NK-92 (cell line): ENCODE measurements around the gene SYNPO2.
"Not testable (repeated sequence)": the region's sequence is repeated elsewhere in the genome, so short reads cannot be mapped to it uniquely, and the experiment has no call there.

Experiments used
- DNase-seq: peaks from one replicate; lab custom pipeline; 2025; ENCODE audit not compliant: unreplicated experiment; lab: John Stamatoyannopoulos, UW

The SYNPO2 gene

GRCh38 chr4:118888666-118889311 is at the start of gene SYNPO2:
Gene SYNPO2, plus strand, starts transcription at chr4:118888854. Its CDS starts 183 bp downstream, at chr4:118889037.
- DNase-seq, result no peak

- DNase-seq, result no peak
Observed at GRCh38 chr4:118839221-118839927, 49.3 kb upstream of the SYNPO2 start.

- DNase-seq, result no peak
Observed at GRCh38 chr4:118842055-118842454, 46.6 kb upstream of the SYNPO2 start.

- no peak for DNase-seq
Observed at GRCh38 chr4:118843237-118843636, 45.4 kb upstream of the SYNPO2 start.

GRCh38 chr4:118845552-118846050 is 43.1 kb upstream of the SYNPO2 start:
- DNase-seq, result no peak

GRCh38 chr4:118846979-118847378 is 41.7 kb upstream of the SYNPO2 start:
- no peak for DNase-seq

GRCh38 chr4:118848242-118848641 is 40.4 kb upstream of the SYNPO2 start:
- no peak for DNase-seq

GRCh38 chr4:118848901-118849300 is 39.8 kb upstream of the SYNPO2 start:
- no peak for DNase-seq

GRCh38 chr4:118849867-118850487 is 38.7 kb upstream of the SYNPO2 start:
- no peak for DNase-seq

GRCh38 chr4:118850488-118851173 is 38.0 kb upstream of the SYNPO2 start:
- DNase-seq, result no peak

GRCh38 chr4:118857760-118858159 is 30.9 kb upstream of the SYNPO2 start:
- no peak for DNase-seq

GRCh38 chr4:118858779-118859178 is 29.9 kb upstream of the SYNPO2 start:
- DNase-seq, result no peak

GRCh38 chr4:118865091-118865708 is 23.5 kb upstream of the SYNPO2 start:
- DNase-seq, result no peak

- DNase-seq, result no peak
Observed at GRCh38 chr4:118866442-118866841, 22.2 kb upstream of the SYNPO2 start.

- DNase-seq, result no peak
Observed at GRCh38 chr4:118867311-118868067, 21.2 kb upstream of the SYNPO2 start.

- DNase-seq, result no peak
Observed at GRCh38 chr4:118869808-118870342, 18.8 kb upstream of the SYNPO2 start.

GRCh38 chr4:118872181-118872580 is 16.5 kb upstream of the SYNPO2 start:
- DNase-seq, result no peak

GRCh38 chr4:118877797-118878196 is 10.9 kb upstream of the SYNPO2 start:
- no peak for DNase-seq

- DNase-seq, result not testable (repeated sequence)
Observed at GRCh38 chr4:118878507-118878906, 10.1 kb upstream of the SYNPO2 start.

GRCh38 chr4:118879409-118879808 is 9.2 kb upstream of the SYNPO2 start:
- no peak for DNase-seq
